Peyer's patch (tissue), 4 donors: ENCODE measurements around the gene TEX19. TPM values are rescaled to one million over a fixed set of nuclear protein-coding genes. Genes with fewer than 3 reads are reported as not detected.
"Not testable (repeated sequence)": the region's sequence is repeated elsewhere in the genome, so short reads cannot be mapped to it uniquely, and the experiment has no call there.

Experiments used
- DNase-seq, 3 donors: peaks; one replicate each; pipeline ENCODE4 v3.0.0-alpha.2; 2017 to 2019
- H3K27ac ChIP-seq, 4 donors: fragments of 200-600 bp; sonication (generic); one replicate each; pipeline ENCODE4 v1.5.1; 2016 to 2019
- H3K27me3 ChIP-seq, 2 donors: fragments of 200-600 bp; sonication (generic); one replicate each; pipeline ENCODE4 v1.5.1; 2019
- H3K36me3 ChIP-seq, 3 donors: fragments of 200-600 bp; sonication (generic); one replicate each; pipeline ENCODE4 v1.5.1; 2016 to 2019
- H3K4me1 ChIP-seq, 4 donors: fragments of 200-600 bp; sonication (generic); one replicate each; pipeline ENCODE4 v1.5.1; 2016 to 2019
- H3K4me3 ChIP-seq, 4 donors: fragments of 200-600 bp; sonication (generic); 1 replicate in 3 of 4; 2 replicates in 1 of 4; pipeline ENCODE4 v1.5.1; 2016 to 2019; ENCODE audit warnings: mild to moderate bottlenecking in 1 of 4
- H3K9me3 ChIP-seq, 4 donors: fragments of 200-600 bp; sonication (generic); one replicate each; pipeline ENCODE4 v1.5.1; 2016 to 2019; ENCODE audit warnings: mild to moderate bottlenecking in 1 of 4
- POLR2A ChIP-seq, 2 donors: fragments of 450-650 bp; IDR thresholded peaks; one replicate each; pipeline ENCODE4 v1.5.1; 2017; ENCODE audit warnings: antibody characterized with exemption in 2 of 2, mild to moderate bottlenecking in 2 of 2, moderate library complexity in 2 of 2
- total RNA-seq, 4 donors: library from RNA; depleted of rRNA; stranded (reverse); fragments of >200 nt; gene quantifications; one replicate each; pipeline ENCODE4 v1.1.0, GENCODE V29; 2016
- TF ChIP-seq, protein P1 (sequence below), 6 experiments: fragments of 450-650 bp in 4 of 6; fragments of 200-600 bp in 2 of 6; sonication (generic) in 1 of 6; IDR thresholded peaks; one replicate each; pipeline ENCODE4 v1.5.1; 2017 to 2019; ENCODE audit warnings: antibody characterized with exemption in 6 of 6, mild to moderate bottlenecking in 3 of 6, moderate library complexity in 1 of 6

TEX19 gene
- total RNA-seq, 4 donors from 2014 or later = not detected

- no peak overlapping the region for H3K4me3 ChIP-seq
- peaks cover 0 to 17% (median 7%) of the 10 kb centered on the region in 4 donors for H3K4me1 ChIP-seq
- H3K27ac ChIP-seq = no peak overlapping the region
- H3K36me3 ChIP-seq = no peaks in the 10 kb centered on the region
- no peak for DNase-seq
- H3K9me3 ChIP-seq = no peaks in the 10 kb centered on the region
- H3K27me3 ChIP-seq = peaks cover 0 to 36% of the 10 kb centered on the region in 2 donors
- TF ChIP-seq POLR2A (IDR thresholded peaks at IDR 0.05) = no peak
- TF ChIP-seq, protein P1, sequence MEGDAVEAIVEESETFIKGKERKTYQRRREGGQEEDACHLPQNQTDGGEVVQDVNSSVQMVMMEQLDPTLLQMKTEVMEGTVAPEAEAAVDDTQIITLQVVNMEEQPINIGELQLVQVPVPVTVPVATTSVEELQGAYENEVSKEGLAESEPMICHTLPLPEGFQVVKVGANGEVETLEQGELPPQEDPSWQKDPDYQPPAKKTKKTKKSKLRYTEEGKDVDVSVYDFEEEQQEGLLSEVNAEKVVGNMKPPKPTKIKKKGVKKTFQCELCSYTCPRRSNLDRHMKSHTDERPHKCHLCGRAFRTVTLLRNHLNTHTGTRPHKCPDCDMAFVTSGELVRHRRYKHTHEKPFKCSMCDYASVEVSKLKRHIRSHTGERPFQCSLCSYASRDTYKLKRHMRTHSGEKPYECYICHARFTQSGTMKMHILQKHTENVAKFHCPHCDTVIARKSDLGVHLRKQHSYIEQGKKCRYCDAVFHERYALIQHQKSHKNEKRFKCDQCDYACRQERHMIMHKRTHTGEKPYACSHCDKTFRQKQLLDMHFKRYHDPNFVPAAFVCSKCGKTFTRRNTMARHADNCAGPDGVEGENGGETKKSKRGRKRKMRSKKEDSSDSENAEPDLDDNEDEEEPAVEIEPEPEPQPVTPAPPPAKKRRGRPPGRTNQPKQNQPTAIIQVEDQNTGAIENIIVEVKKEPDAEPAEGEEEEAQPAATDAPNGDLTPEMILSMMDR (IDR thresholded peaks at IDR 0.05) = no peak
These were observed 16.5 kb downstream of the TEX19 start for GRCh38 chr17:82375359-82376041.

GRCh38 chr17:82376042-82376730, 17.1 kb downstream of the TEX19 start:
- Histone ChIP-seq H3K27me3 (peaks cover 0 to 29% of the 10 kb centered on the region in 2 donors), H3K4me3 (no peak overlapping the region), H3K9me3 (no peaks in the 10 kb centered on the region), H3K27ac (no peak overlapping the region), H3K4me1 (peaks cover 0 to 10% (median 4%) of the 10 kb centered on the region in 4 donors), H3K36me3 (no peaks in the 10 kb centered on the region)
- TF ChIP-seq, protein P1 (IDR thresholded peaks at IDR 0.05) = no peak
- no peak for DNase-seq

DNA sequence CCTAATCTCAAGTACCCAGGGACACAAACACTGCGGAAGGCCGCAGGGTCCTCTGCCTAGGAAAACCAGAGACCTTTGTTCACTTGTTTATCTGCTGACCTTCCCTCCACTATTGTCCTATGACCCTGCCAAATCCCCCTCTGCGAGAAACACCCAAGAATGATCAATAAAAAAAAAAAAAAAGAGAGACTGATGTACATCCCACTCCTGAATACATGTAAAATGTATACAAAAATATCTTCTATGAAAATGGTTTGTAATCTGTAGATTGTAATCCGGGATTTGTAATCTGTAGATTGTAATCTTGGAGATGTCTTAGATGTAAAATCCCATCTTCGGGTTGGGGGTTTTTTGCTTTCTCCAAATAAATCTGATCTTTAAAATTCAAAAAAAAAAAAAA, 18.2 kb downstream of the TEX19 start:
- not testable (repeated sequence) for H3K4me3 ChIP-seq, H3K4me1 ChIP-seq, H3K36me3 ChIP-seq, H3K27ac ChIP-seq, DNase-seq, H3K9me3 ChIP-seq
- peaks cover 0 to 18% of the 10 kb centered on the region in 2 donors for H3K27me3 ChIP-seq

DNA sequence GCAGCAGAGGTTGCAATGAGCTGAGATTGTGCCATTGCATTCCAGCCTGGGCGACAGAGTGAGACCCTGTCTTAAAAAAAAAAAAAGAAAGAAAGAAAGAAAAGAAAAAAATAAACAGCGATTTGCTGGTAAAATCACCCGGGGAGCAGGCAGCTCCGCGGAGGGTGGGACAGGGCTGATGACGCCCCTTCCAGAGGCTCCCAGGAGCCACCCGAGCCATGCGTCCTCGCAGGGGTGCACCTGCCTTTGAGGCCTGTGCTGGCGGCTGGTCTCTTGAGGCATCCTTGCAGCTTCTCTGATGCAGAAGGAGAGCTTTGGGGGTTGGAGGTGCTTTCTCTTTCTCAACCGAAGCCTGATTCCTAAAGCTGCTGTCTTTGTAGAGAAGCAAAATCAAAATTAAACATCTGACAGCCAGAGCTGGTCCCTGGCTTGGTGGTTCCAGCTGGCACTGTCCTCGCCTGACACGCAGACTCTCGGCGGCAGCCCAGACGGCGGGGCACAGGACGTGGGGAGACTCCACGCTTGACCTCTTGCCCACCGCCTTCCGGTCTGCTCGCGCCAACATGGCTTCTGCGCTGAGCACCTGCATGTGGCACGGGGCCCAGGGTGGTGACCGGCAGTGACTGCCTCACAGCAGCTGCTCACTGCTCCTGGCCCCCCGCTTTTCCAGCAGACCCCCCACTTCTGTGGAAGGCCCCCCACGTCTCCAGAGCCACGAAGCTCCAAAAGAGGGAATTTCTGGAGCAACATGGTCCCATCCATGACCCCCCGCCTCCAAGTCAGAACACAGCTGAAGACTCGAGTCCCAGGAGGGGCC, 19.1 kb downstream of the TEX19 start:
- no peak for DNase-seq
- TF ChIP-seq POLR2A (IDR thresholded peaks at IDR 0.05) = no peak
- TF ChIP-seq, protein P1 (IDR thresholded peaks at IDR 0.05) = no peak
- peaks cover 0 to 16% of the 10 kb centered on the region in 2 donors for H3K27me3 ChIP-seq

DNA sequence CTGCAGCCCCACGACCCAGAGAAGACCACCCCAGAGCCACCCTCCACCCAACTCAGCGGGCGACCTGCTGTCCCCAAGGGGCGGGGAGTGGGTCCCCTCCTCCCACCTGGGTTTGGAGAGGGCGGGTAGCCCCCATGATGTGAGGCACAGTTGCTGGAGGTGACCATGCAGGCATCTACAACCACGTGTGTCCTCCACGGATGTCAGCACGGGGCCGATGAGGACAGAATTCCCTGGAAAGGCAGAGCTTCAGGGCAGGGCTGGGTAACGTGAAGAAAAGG, 19.6 kb downstream of the TEX19 start:
- Histone ChIP-seq H3K27me3 (peaks cover 0 to 16% of the 10 kb centered on the region in 2 donors), H3K9me3 (no peaks in the 10 kb centered on the region), H3K36me3 (no peaks in the 10 kb centered on the region), H3K4me3 (no peak overlapping the region), H3K27ac (no peak overlapping the region), H3K4me1 (no peaks in the 10 kb centered on the region)
- TF ChIP-seq POLR2A (IDR thresholded peaks at IDR 0.05) = no peak
- TF ChIP-seq, protein P1 (IDR thresholded peaks at IDR 0.05) = no peak
- no peak for DNase-seq

More for the DNA sequence above, 19.1 kb downstream of the TEX19 start:
- no peak overlapping the region for H3K4me3 ChIP-seq
- no peaks in the 10 kb centered on the region for H3K36me3 ChIP-seq
- no peaks in the 10 kb centered on the region for H3K9me3 ChIP-seq
- H3K4me1 ChIP-seq = no peaks in the 10 kb centered on the region
- H3K27ac ChIP-seq = no peak overlapping the region
